ENCODE measurements around the gene TBC1D8. TPM values are rescaled to one million over a fixed set of nuclear protein-coding genes. Genes with fewer than 3 reads are reported as not detected.

Gene TBC1D8
- total RNA-seq, 2 donors from 2014 or later: 16.1 to 37.3 TPM

DNA sequence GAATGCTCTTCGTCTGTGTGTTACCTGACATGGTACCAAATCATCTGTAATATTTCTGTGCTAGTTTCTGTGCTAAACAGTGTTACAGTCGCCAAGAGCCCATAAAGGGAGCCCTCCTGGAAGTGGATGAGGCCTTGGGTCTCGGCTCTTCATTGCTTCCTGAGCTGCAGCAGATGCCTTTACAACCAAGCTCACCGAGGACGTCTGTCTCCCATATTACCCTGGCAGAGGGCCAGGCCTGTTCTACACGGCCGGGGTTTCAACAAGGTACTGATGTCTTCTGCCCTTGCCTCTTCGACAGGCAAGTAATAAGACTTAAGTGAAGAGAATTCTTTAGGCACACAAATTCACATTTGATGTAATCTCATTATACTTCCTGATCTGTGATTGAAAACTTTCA is 132.2 kb downstream of the TBC1D8 start:
- peak; percentile 31 for ATAC-seq
- intact Hi-C loops (cut with DNase I, micrococcal nuclease): no loop called here

DNA sequence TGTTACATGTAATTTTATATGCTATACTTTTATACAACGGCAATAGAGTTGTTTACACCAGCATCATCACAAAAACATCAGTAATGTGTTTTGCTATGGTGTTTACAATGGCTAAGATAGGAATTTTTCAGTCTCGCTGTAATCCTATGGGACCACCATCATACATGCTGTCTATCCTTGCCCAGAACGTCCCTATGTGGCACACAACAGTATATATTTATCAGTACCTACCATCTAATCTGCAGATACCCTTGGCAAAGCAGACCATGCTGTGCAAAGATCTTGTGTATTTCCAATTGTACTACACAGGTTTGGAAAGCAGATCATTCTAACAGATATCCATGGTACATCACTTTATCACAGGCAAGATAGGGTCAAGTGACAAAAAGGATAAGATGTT is 133.8 kb downstream of the TBC1D8 start:
- intact Hi-C loops (cut with DNase I, micrococcal nuclease): no loop called here
- no peak for ATAC-seq
- DNase-seq: no peak

More for the DNA sequence above, 132.2 kb downstream of the TBC1D8 start:
- DNase-seq: peak in 1 of 2 donors; percentile 32

DNA sequence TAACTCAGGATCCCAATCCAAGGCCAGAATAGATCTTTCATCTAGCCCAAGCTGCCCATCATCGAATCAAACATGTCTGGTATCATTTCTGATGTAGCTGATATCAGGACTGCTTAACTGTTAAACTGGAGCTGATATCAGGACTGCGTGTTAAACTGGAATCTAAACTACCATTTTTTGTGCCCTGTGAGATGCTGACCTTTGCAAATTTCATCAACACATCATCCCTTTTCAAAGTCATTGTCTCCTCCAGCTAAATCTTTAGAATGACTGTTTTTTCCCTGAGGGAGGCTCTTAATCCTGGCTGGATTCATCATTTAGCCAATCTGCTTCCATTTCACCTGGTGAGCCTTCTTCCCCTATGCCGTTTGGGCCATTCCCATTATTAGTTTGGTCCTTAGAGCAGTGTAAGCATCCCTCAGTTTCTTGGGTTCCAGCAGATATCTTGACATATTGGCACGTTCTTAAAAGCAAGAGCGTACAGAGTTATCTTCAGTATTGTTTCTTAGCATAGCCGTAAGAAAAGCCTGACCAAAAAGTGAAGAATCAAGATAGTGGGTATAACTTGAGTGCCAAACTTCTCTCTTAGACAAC is 136.8 kb downstream of the TBC1D8 start:
- no peak for ATAC-seq
- intact Hi-C loops (cut with DNase I, micrococcal nuclease): loop anchor here in 1 of 2 donors (5.0 kb wide), 2 partner anchors 138 to 193 kb away; partner anchors contain the start of gene TBC1D8

DNA sequence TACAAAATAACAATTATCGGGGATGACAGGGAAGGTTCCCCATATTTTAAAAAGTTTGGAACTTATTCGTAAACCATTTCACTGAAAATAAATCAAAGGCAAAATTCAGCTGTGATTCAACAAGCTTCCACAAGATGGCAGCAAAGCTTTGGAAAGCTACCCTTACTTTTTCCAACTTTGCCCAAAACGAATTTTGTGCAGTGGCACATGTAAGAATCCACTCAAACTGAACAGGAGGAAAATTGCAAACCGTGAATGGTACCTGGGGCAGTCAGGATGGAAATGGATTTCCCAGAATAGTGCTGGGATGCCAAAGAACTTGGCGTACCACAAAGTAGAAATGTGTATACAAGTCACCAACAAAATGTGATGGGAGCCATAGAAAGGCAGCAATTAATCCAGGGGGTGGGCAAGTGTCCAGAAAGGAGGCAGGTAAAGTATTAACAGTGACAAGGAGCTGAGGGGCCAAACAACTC is 138.4 kb downstream of the TBC1D8 start:
- intact Hi-C loops (cut with DNase I, micrococcal nuclease): loop anchor here in 1 of 2 donors (5.0 kb wide), 2 partner anchors 140 to 195 kb away; partner anchors contain the start of gene TBC1D8
- ATAC-seq: peak; percentile 24
- DNase-seq: no peak

More for the DNA sequence above, 136.8 kb downstream of the TBC1D8 start:
- DNase-seq: no peak

DNA sequence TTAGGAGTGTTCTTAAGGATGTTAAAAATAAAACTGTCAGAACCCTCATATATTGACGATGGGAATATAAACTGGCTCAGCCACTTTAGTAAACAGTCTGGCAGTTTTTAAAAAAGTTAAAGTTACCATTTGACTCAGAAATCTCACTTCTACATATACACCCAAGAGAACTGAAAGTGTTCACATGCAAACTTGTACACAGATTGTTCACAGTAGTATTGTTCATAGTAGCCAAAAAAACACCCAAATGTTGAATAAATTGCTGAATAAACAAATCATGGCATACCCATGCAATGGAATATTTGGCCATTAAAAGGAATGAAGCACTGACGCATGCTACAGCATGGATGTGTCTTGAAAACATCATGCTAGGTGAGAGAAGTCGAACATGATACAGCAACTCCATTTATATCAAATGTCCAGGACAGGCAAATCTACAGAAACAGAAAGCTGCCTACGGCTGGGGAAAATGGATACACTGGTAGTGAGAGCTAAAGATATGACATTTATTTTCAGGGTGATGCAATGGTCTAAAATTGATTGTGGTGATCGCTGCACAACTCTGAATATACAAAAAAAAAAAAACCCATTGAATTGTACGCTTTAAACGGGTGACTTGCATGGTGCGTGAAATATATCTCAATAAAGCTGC is 139.0 kb downstream of the TBC1D8 start:
- ATAC-seq (peak; percentile 3), DNase-seq (no peak)
- intact Hi-C loops (cut with DNase I, micrococcal nuclease): loop anchor here in 1 of 2 donors (5.0 kb wide), 2 partner anchors 140 to 195 kb away; partner anchors contain the start of gene TBC1D8

DNA sequence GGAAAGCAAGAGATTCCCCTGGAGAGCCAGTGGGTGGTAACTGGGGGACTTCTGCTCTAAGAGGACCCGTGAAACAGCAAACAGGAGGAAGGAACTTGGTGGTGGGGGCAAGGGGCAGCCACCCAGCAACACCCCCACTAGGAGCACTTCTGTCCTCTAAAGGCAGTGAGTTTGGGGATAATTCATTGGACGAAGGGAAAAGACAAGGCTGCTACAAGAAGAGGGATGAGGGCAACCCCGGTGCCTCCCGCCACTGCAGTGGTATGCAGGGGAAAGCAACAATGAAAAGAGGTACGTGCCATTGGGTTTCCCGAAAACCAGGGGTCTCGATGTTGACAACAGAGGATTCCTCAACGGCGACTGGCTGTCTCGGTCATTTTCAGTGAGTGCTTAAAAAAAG is 140.0 kb downstream of the TBC1D8 start:
- intact Hi-C loops (cut with DNase I, micrococcal nuclease): loop anchor here in 1 of 2 donors (5.0 kb wide), 2 partner anchors 141 to 196 kb away; partner anchors contain the start of gene TBC1D8
- DNase-seq (no peak), ATAC-seq (no peak)

DNA sequence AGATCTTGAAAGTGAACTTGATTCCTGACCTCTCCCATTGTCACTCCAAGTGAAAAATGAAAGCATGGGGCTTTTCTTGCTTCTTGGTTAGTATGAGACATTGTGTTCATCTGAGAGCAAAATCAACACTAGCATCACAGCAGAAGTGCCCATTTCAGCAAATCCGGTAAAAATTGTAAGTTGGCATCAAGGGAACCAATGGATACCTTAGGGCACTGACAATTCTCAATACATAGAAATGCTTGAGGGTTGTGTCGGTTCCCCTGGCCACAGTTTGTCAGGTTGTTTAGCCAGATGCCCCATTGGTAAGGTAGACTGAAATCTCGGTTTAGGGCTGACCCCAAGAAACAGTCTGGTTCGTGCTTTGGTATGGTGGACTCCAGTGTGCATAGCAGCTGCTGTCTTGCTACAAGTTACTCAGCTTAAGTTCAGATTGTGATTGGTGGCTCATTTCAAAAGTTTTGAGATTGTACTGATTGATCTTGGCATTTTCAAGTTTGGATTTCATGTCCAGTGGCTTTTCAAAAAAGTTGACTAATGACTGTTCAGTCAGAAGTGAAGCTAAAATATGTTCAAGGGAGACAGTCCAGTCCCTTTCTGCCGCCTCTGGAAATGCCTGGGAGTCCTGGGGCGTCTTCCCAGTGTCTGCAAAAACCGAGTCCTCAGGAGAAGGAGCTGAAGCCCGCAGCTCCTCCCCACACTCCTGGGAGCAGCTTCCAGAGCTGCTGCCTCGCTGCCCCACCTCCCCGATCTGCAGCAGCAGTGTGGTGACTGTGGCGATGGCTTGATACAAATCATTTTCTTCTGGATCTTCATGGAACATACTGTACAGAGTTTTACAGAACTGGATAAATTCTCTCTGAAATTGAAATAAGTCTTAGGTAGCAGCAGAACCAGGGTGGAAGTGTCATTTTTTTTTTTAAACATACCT is 143.5 kb downstream of the TBC1D8 start:
- intact Hi-C loops (cut with DNase I, micrococcal nuclease): no loop called here
- DNase-seq (no peak), ATAC-seq (no peak)

DNA sequence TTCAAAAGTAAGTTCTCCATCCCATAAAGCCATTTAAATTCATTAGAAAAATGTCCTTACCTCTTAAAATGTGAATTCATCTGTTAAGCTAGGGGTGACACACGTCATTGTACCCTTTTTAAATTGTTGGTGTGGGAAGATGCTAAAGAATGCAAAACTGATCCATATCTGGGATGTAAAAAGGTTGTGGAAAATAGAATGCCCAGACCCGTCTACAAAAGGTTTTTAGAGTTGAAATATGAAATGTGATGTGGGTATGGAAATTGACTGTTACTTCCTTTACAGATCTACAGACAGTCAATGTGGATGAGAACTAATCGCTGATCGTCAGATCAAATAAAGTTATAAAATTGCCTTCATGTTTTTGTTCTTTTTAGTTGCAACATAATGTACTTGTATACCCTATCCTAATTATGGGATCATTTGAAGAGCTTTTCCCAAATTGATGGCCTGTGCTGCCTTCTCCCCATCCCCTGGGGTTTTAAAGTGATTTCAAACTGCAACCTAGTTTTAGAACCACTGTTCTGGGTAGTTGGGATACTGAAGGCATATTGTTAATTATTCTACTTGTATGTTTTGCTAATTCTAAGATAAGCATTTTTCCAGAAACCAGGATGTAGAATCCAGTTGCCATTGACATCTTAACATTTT is 145.0 kb downstream of the TBC1D8 start:
- DNase-seq (no peak), ATAC-seq (no peak)
- intact Hi-C loops (cut with DNase I, micrococcal nuclease): no loop called here

DNA sequence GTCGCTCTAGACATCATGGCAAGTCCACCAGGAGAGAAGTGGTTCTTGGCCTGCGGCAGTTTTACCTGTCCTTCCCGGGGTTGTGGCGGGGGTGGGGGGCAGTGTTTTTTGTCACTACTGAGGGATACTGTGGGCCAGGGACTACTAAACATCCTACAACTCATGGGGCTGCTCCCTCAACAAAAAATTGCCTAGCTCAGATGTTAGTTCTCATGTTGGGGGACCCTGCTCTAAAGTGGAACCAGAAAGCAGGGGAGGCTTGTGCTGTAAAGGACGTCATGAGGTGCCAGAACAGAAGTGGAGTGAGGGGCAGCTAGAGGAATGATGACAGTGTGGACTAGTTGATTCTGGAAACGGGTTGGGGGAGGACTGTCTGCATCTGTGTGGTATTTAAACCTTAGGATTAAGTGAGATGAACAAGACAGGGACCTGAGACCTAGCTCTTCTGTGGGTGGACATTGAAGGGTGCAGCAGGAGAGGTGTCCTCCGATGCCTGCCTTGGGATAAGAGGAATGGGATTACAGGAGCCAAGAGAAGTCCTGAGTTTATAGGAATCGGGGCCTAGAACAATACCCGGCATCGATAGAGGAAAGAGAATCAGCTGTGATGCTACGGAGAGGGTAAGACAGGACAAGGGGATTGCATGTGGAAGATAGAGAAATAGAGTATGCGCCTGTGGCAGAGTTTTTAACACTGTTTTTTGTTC is 146.4 kb downstream of the TBC1D8 start:
- DNase-seq: no peak
- intact Hi-C loops (cut with DNase I, micrococcal nuclease): no loop called here

DNA sequence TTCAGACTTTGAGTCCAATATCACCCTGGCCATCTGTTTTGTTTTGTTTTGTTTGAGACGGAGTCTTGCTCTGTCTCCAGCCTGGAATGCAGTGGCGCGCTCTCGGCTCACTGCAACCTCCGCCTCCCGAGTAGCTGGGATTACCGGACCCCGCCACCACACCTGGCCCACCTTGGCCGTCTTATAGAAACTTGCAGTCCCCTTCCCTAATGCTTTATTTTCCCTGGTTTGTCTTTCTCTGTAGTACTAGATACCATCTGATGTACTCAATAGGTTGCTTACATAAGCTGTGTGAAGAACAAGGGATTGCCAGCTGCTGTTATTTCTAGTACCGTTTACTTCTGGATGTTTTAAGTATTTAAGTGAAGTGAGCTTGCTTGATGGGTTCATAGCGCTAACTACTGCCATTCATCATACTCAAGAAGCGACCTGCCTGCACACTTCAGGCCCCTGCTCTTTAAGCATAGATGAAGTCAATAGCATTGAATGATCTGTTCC is 147.9 kb downstream of the TBC1D8 start:
- peak in 1 of 2 donors; percentile 27 for DNase-seq

More for the DNA sequence above, 146.4 kb downstream of the TBC1D8 start:
- ATAC-seq: no peak

DNA sequence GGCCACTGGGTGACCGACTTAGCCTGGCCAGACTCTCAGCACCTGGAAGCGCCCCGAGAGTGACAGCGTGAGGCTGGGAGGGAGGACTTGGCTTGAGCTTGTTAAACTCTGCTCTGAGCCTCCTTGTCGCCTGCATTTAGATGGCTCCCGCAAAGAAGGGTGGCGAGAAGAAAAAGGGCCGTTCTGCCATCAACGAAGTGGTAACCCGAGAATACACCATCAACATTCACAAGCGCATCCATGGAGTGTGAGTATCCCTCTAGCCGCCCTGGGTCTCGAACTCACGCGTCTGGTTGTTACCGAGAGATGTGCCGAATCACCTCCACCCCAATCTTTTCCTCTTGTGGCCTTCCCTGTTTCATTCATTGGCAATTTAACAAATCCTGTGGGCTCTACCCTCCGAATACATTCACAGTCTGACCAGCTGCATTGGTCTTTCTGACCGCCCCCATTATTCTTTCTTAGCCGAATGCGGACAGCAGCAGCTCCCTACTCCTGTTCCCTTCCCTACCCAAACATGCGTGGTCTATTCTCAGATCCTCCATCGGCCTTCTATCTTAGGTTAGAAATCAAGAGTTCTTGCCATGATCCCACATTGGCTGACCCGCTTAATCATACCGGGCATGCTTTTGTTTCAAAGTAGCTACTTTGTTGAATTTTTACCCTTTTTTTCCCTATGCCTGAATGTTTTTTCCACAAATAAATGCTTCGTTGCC is 148.5 kb downstream of the TBC1D8 start:
- peak in 1 of 2 donors; percentile 36 for DNase-seq
- ATAC-seq: peak; percentile 20
- intact Hi-C loops (cut with DNase I, micrococcal nuclease): no loop called here

More for the DNA sequence above, 147.9 kb downstream of the TBC1D8 start:
- intact Hi-C loops (cut with DNase I, micrococcal nuclease): no loop called here
- no peak for ATAC-seq

DNA sequence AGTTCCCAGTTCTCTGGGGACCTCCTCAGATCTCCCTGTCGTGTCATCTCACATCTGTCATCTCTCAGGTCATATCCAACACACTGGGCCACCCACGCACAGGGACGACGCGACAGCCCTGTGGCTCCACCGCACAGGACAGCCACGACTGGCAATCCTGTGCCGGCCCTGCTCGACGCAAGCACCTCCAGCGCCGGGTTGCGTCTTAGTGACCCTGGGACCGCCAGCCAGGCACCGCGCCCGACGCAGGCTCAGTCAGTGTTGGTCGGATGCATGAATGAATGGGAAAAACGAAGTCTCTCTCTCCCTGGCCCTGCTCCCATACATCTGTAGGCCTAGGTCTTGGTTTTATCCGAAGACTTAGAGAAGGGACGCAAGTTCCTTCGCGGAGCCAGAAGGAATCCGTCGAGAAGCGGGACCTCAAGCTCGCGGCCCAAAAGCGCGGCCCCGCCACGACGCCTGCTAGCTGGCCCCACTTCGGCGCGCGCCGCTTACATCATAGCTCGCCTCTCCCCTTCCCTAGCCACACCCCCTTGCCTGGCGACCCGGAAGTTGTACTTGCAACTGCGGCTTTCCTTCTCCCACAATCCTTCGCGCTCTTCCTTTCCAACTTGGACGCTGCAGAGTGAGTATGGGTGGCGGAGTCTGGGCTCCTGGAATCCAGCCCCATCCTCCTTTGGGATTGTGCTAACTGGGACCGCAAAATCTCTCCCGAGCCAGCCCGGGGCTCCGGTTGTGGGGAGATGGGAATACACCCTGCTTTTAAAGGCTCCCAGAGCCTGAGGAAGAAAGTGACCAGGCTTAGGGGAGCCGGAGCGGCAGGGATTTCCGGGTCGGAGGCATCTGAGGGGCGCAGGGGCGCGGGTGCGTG is 149.3 kb downstream of the TBC1D8 start, which contains the start of gene RPL31:
RPL31 (plus strand) TSS at position 599 of the 871 bp plus-strand sequence. CDS start 413 bp downstream, outside the sequence.
- DNase-seq (peak; percentile 97 to 98), ATAC-seq (peak; percentile 95)
- intact Hi-C loops (cut with DNase I, micrococcal nuclease): no loop called here

DNA sequence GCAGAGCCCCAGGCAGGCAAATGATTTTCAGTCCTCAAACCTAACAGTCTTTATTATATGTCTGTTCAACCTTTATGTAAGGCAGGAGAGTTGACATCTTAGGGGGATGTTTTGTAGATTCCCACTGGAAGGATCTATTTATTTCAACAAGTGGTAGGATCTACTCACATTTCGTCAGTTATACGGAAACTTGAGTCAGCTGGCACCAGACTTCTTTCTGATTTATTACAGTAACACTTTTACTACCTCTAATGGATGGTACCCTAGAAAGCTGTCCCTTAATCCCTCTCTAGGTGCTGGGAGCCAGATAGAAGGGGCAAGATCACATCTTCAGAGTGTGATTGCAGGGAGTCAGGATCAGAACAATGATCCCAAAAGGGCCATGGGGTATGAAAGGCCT is 151.2 kb downstream of the TBC1D8 start:
- DNase-seq: no peak
- ATAC-seq: no peak
- intact Hi-C loops (cut with DNase I, micrococcal nuclease): no loop called here

DNA sequence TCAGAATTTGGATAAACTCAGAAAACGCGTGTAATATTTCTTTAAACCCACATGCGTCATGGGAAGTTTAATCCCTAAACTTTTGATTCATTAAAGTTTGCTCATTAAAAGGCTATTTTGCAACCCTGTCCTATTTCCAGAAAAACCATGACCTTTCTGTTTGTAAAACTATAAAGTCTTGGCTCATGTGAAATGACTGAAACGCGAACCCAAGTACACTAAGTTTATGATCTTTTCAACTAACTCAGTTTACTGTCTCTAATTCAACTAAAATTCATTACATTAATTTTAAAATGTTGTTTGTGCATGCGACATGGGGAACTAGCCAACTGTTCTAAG is 153.0 kb downstream of the TBC1D8 start:
- ATAC-seq (no peak), DNase-seq (no peak)
- intact Hi-C loops (cut with DNase I, micrococcal nuclease): no loop called here

DNA sequence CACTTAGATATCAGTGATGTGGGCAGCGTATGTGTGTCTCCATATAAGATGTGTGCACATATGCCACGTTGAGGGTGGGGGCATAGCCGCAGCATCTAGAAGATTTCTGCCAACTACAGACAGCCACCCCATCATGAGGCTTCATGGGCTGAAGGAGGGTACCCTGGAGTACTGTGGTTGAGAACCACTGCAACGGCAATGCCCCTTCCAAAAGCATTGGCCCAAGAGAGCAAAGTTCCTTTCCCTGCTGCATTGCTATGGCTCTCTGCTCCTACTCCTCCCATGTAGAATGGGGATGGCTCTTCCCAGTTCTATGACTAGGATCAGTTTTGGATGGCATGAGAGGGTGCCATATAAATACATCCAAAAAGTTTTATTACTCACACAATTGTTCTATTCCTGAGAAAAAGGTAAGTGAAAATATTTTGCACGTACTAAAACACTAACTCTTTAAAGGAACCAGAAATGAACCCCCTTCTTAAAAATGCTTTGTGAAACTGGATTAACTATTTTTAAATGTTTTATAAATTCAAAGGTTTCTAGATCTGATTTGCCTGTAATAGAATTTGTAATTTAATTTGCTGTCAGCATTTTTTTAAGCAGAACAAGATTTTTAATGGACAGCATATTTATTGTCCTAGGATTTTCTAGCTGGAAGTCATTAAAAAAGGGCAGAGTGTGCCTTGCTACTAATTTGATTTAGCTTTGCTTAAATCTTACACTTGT is 153.5 kb downstream of the TBC1D8 start:
- ATAC-seq (no peak), DNase-seq (no peak)
- intact Hi-C loops (cut with DNase I, micrococcal nuclease): no loop called here
